WTC11 (cell line): Measurements from ENCODE around the gene EMP1. TPM values are rescaled to one million over a fixed set of nuclear protein-coding genes. Genes with fewer than 3 reads are reported as not detected.

Experiments
- ATAC-seq: fragments of 200-7000 bp; cut with Tn5 transposase; 2 replicates; pipeline ENCODE4 v1.10.0; 2021; ENCODE audit warnings: mild to moderate bottlenecking, moderate library complexity
- CTCF ChIA-PET: fragments of 300-600 bp; sonication (Branson Sonifier 250); formaldehyde crosslinking; loops from one replicate; lab custom pipeline; 2021; ENCODE audit warnings: antibody characterized with exemption; lab: Charles Lee
- POLR2A ChIA-PET: fragments of 350-600 bp; sonication (Branson Sonifier 250); formaldehyde crosslinking; loops from one replicate; lab custom pipeline; 2021; ENCODE audit warnings: antibody characterized with exemption; lab: Charles Lee
- DNase-seq: peaks from one replicate; pipeline ENCODE4 v3.0.0; 2021; ENCODE audit warnings: low spot score
- H3K27ac Mint-ChIP-seq: 2 replicates; pipeline ENCODE4 v1.8.0; 2021; ENCODE audit warnings: mixed read lengths
- H3K27me3 Mint-ChIP-seq: 2 replicates; pipeline ENCODE4 v1.8.0; 2021; ENCODE audit warnings: low read depth, mild to moderate bottlenecking, moderate library complexity, mixed read lengths
- H3K36me3 Mint-ChIP-seq: 2 replicates; pipeline ENCODE4 v1.8.0; 2021; ENCODE audit warnings: mixed read lengths
- H3K4me1 Mint-ChIP-seq: 2 replicates; pipeline ENCODE4 v1.8.0; 2022; ENCODE audit warnings: mixed read lengths
- H3K4me3 Mint-ChIP-seq: 2 replicates; pipeline ENCODE4 v1.8.0; 2021; ENCODE audit warnings: mild to moderate bottlenecking, moderate library complexity, mixed read lengths
- H3K9me3 Mint-ChIP-seq: 2 replicates; pipeline ENCODE4 v1.8.0; 2021; ENCODE audit warnings: mixed read lengths
- ARID4B ChIP-seq: sonication (generic); formaldehyde crosslinking; IDR thresholded peaks from 2 replicates; pipeline ENCODE4 v1.8.0; 2023; ENCODE audit warnings: missing genetic modification reagents, mild to moderate bottlenecking, borderline replicate concordance
- CREM ChIP-seq: sonication (generic); formaldehyde crosslinking; IDR thresholded peaks from 2 replicates; pipeline ENCODE4 v1.8.1; 2022; ENCODE audit warnings: mild to moderate bottlenecking, missing genetic modification reagents, moderate library complexity
- E2F5 ChIP-seq: sonication (generic); formaldehyde crosslinking; IDR thresholded peaks from 2 replicates; pipeline ENCODE4 v1.8.1; 2022; ENCODE audit warnings: mild to moderate bottlenecking, moderate library complexity, missing genetic modification reagents
- FOXP1 ChIP-seq: sonication (generic); formaldehyde crosslinking; IDR thresholded peaks from 2 replicates; pipeline ENCODE4 v1.8.0; 2022; ENCODE audit warnings: missing genetic modification reagents, mild to moderate bottlenecking, moderate library complexity, borderline replicate concordance
- GABPB1 ChIP-seq: sonication (generic); formaldehyde crosslinking; IDR thresholded peaks from 2 replicates; pipeline ENCODE4 v1.8.1; 2023; ENCODE audit warnings: mild to moderate bottlenecking, missing genetic modification reagents
- GTF2I ChIP-seq: fragments of 250-450 bp; sonication (Bioruptor Pico); conservative IDR thresholded peaks from 2 replicates; pipeline ENCODE4 v1.4.0; 2021; ENCODE audit warnings: mild to moderate bottlenecking
- MYBL2 ChIP-seq: sonication (generic); formaldehyde crosslinking; IDR thresholded peaks from 2 replicates; pipeline ENCODE4 v1.8.1; 2023; ENCODE audit warnings: mild to moderate bottlenecking, moderate library complexity, missing genetic modification reagents
- NR1H2 ChIP-seq: sonication (generic); formaldehyde crosslinking; IDR thresholded peaks from 2 replicates; pipeline ENCODE4 v1.9.0; 2021; ENCODE audit warnings: mild to moderate bottlenecking, moderate library complexity, missing genetic modification reagents
- PRDM15 ChIP-seq: sonication (generic); formaldehyde crosslinking; IDR thresholded peaks from 2 replicates; pipeline ENCODE4 v1.8.0; 2022; ENCODE audit warnings: missing genetic modification reagents
- SOX15 ChIP-seq: fragments of 250-450 bp; sonication (Bioruptor Pico); IDR thresholded peaks from 2 replicates; pipeline ENCODE4 v1.9.0; 2021; ENCODE audit warnings: mild to moderate bottlenecking
- TEAD1 ChIP-seq: sonication (generic); formaldehyde crosslinking; IDR thresholded peaks from 2 replicates; pipeline ENCODE4 v1.8.0; 2022; ENCODE audit warnings: mild to moderate bottlenecking, missing genetic modification reagents
- ZNF532 ChIP-seq: fragments of 250-450 bp; sonication (Bioruptor Pico); IDR thresholded peaks from 2 replicates; pipeline ENCODE4 v1.9.0; 2021; ENCODE audit warnings: mild to moderate bottlenecking, borderline replicate concordance
- total RNA-seq: library from RNA; stranded (reverse); gene quantifications from 3 replicates; pipeline ENCODE4 v1.2.3, GENCODE V29; 2021
- TF ChIP-seq, protein P1 (sequence below): sonication (generic); formaldehyde crosslinking; conservative IDR thresholded peaks from 2 replicates; pipeline ENCODE4 v1.8.1; 2022; ENCODE audit warnings: mild to moderate bottlenecking, missing genetic modification reagents
- TF ChIP-seq, protein P2 (sequence below): fragments of 200-600 bp; IDR thresholded peaks from 2 replicates; pipeline ENCODE4 v1.8.0; 2022; ENCODE audit warnings: antibody characterized with exemption
- TF ChIP-seq, protein P3 (sequence below): sonication (generic); formaldehyde crosslinking; conservative IDR thresholded peaks from 2 replicates; pipeline ENCODE4 v1.8.1; 2023; ENCODE audit warnings: mild to moderate bottlenecking, low read depth, missing genetic modification reagents, moderate library complexity

The EMP1 gene
- total RNA-seq, 1 experiment from 2014 or later, result 1.4 TPM

DNA sequence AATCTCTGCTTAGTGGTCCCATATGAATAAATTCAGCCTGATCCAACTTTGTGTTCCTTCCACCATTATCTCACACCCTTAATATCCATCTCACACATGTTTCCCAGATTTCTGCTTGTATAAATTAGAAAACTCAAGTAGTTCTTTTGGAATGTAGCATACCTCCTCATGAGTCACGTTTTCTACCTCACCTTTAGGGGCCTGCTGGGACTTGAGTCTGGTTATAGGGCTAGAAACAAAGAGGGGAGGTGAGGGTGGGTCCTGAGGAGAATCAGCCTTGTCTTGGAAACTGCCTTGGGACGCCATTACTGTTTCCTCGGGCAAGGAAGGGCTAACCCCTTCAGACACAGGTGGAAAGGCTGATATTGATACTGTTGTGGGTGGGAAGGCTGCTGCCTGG, 51.1 kb downstream of the EMP1 start (continued):
- TF ChIP-seq ARID4B (no peak), GTF2I (CRISPR knock-in tag) (no peak), SOX15 (CRISPR knock-in tag) (no peak), TEAD1 (CRISPR knock-in tag) (no peak), MYBL2 (CRISPR knock-in tag) (no peak)
- TF ChIP-seq, protein P1, sequence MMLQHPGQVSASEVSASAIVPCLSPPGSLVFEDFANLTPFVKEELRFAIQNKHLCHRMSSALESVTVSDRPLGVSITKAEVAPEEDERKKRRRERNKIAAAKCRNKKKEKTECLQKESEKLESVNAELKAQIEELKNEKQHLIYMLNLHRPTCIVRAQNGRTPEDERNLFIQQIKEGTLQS (CRISPR knock-in tag), result no peak

GRCh38 chr12:13248964-13249363, 52.4 kb downstream of the EMP1 start:
- no peaks in the 10 kb centered on the region for H3K36me3 Mint-ChIP-seq
- H3K4me3 Mint-ChIP-seq, result no peak overlapping the region
- ChIA-PET CTCF (interaction anchor here (0.9 to 1.3 kb wide), 2 partner anchors 8 to 918 kb away, joined by 3 read pairs; no protein-coding TSS in a partner anchor), POLR2A (interaction anchor here (0.7 kb wide), 1 partner anchor 29 kb away, joined by 3 read pairs; no protein-coding TSS in a partner anchor)
- peaks cover 1% of the 10 kb centered on the region for H3K4me1 Mint-ChIP-seq
- DNase-seq (no peak), ATAC-seq (no peak)
- H3K9me3 Mint-ChIP-seq, result peaks cover 8% of the 10 kb centered on the region
- H3K27me3 Mint-ChIP-seq, result peaks cover 25% of the 10 kb centered on the region
- TF ChIP-seq NR1H2 (CRISPR knock-in tag) (no peak), E2F5 (CRISPR knock-in tag) (no peak), FOXP1 (CRISPR knock-in tag) (no peak)
- H3K27ac Mint-ChIP-seq, result no peak overlapping the region

GRCh38 chr12:13250416-13250815, 53.9 kb downstream of the EMP1 start:
- no peak overlapping the region for H3K4me3 Mint-ChIP-seq
- CTCF ChIA-PET, result no interaction called here
- no peak for ATAC-seq
- POLR2A ChIA-PET, result no interaction called here
- peaks cover 5% of the 10 kb centered on the region for H3K9me3 Mint-ChIP-seq
- H3K27me3 Mint-ChIP-seq, result peaks cover 28% of the 10 kb centered on the region
- no peak overlapping the region for H3K27ac Mint-ChIP-seq
- H3K36me3 Mint-ChIP-seq, result no peaks in the 10 kb centered on the region
- no peak for DNase-seq
- H3K4me1 Mint-ChIP-seq, result peaks cover 15% of the 10 kb centered on the region
- TF ChIP-seq, protein P2, sequence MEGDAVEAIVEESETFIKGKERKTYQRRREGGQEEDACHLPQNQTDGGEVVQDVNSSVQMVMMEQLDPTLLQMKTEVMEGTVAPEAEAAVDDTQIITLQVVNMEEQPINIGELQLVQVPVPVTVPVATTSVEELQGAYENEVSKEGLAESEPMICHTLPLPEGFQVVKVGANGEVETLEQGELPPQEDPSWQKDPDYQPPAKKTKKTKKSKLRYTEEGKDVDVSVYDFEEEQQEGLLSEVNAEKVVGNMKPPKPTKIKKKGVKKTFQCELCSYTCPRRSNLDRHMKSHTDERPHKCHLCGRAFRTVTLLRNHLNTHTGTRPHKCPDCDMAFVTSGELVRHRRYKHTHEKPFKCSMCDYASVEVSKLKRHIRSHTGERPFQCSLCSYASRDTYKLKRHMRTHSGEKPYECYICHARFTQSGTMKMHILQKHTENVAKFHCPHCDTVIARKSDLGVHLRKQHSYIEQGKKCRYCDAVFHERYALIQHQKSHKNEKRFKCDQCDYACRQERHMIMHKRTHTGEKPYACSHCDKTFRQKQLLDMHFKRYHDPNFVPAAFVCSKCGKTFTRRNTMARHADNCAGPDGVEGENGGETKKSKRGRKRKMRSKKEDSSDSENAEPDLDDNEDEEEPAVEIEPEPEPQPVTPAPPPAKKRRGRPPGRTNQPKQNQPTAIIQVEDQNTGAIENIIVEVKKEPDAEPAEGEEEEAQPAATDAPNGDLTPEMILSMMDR, result no peak
- TF ChIP-seq PRDM15 (CRISPR knock-in tag), result no peak
- TF ChIP-seq GABPB1 (CRISPR knock-in tag), result no peak
- TF ChIP-seq, protein P3, sequence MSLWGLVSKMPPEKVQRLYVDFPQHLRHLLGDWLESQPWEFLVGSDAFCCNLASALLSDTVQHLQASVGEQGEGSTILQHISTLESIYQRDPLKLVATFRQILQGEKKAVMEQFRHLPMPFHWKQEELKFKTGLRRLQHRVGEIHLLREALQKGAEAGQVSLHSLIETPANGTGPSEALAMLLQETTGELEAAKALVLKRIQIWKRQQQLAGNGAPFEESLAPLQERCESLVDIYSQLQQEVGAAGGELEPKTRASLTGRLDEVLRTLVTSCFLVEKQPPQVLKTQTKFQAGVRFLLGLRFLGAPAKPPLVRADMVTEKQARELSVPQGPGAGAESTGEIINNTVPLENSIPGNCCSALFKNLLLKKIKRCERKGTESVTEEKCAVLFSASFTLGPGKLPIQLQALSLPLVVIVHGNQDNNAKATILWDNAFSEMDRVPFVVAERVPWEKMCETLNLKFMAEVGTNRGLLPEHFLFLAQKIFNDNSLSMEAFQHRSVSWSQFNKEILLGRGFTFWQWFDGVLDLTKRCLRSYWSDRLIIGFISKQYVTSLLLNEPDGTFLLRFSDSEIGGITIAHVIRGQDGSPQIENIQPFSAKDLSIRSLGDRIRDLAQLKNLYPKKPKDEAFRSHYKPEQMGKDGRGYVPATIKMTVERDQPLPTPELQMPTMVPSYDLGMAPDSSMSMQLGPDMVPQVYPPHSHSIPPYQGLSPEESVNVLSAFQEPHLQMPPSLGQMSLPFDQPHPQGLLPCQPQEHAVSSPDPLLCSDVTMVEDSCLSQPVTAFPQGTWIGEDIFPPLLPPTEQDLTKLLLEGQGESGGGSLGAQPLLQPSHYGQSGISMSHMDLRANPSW (CRISPR knock-in tag), result no peak
- no peak for TF ChIP-seq ZNF532 (CRISPR knock-in tag)
- TF ChIP-seq CREM (CRISPR knock-in tag), result no peak
